IMR-90 (cell line): ENCODE results near the gene MARCO. TPM values are rescaled to one million over a fixed set of nuclear protein-coding genes. Genes with fewer than 3 reads are reported as not detected.

ENCODE experiments used
- ATAC-seq: fragments of 200-7000 bp; cut with Tn5 transposase; 2 replicates; pipeline ENCODE4 v1.9.1; 2020; ENCODE audit warnings: low read depth, mild to moderate bottlenecking, moderate library complexity
- BruUV-seq: library from RNA; stranded (reverse); fragments of 400-500 nt; replicated peaks from 2 replicates; lab custom pipeline; 2021; lab: Mats Ljungman, UMichigan
- CTCF ChIA-PET: fragments of 300-600 bp; formaldehyde crosslinking; extraction: SDS; loops from one replicate; lab custom pipeline; 2021; ENCODE audit warnings: antibody characterized with exemption; lab: Yijun Ruan, JAX
- POLR2A ChIA-PET: fragments of 300-600 bp; sonication (Branson Sonifier 250); formaldehyde crosslinking; loops from one replicate; lab custom pipeline; 2022; ENCODE audit warnings: antibody characterized with exemption; ENCODE audit not compliant: unreplicated experiment; lab: Charles Lee
- DNase-seq: peaks from one replicate; pipeline ENCODE4 v3.0.0; 2013
- H2AFZ ChIP-seq: replicated peaks from 2 replicates; pipeline ENCODE3; 2013; ENCODE audit warnings: low read length, mild to moderate bottlenecking; ENCODE audit not compliant: poor library complexity
- H2AK5ac ChIP-seq: 2 replicates; pipeline ENCODE4 v1.6.1; 2013; ENCODE audit warnings: low read depth, low read length, inconsistent platforms
- H2AK9ac ChIP-seq: replicated peaks from 2 replicates; pipeline ENCODE3; 2013; ENCODE audit warnings: mild to moderate bottlenecking, low read depth, low read length, moderate library complexity; ENCODE audit not compliant: poor library complexity
- H2BK120ac ChIP-seq: 2 replicates; pipeline ENCODE4 v1.6.1; 2013; ENCODE audit warnings: low read depth, low read length, inconsistent platforms
- H2BK15ac ChIP-seq: 3 replicates; pipeline ENCODE4 v1.6.1; 2013; ENCODE audit warnings: low read depth, low read length, inconsistent platforms
- H2BK20ac ChIP-seq: 2 replicates; pipeline ENCODE4 v1.6.1; 2013; ENCODE audit warnings: low read depth, mild to moderate bottlenecking, inconsistent platforms, low read length, moderate library complexity
- H2BK5ac ChIP-seq: 2 replicates; pipeline ENCODE4 v1.6.1; 2013; ENCODE audit warnings: mild to moderate bottlenecking, low read depth, low read length, inconsistent platforms; ENCODE audit not compliant: poor library complexity, severe bottlenecking
- H3K14ac ChIP-seq: replicated peaks from 2 replicates; pipeline ENCODE4 v1.6.1; 2013; ENCODE audit warnings: low read depth, low read length, inconsistent platforms
- H3K18ac ChIP-seq: 2 replicates; pipeline ENCODE4 v1.6.1; 2013; ENCODE audit warnings: low read depth, low read length, control low read depth
- H3K23ac ChIP-seq: 2 replicates; pipeline ENCODE4 v1.6.1; 2013; ENCODE audit warnings: low read depth, low read length, inconsistent platforms
- H3K27ac ChIP-seq: 2 replicates; pipeline ENCODE4 v1.5.1; 2013; ENCODE audit warnings: mild to moderate bottlenecking, control low read depth, low read length; ENCODE audit not compliant: insufficient read depth
- H3K27me3 ChIP-seq: 2 replicates; pipeline ENCODE4 v1.6.1; 2013; ENCODE audit warnings: low read length; ENCODE audit not compliant: control insufficient read depth, insufficient read depth
- H3K36me3 ChIP-seq: 2 replicates; pipeline ENCODE4 v1.6.1; 2013; ENCODE audit warnings: low read length, mixed read lengths; ENCODE audit not compliant: control insufficient read depth, insufficient read depth
- H3K4ac ChIP-seq: 2 replicates; pipeline ENCODE4 v1.6.1; 2013; ENCODE audit warnings: low read depth, low read length, inconsistent platforms
- H3K4me1 ChIP-seq: 2 replicates; pipeline ENCODE4 v1.6.1; 2013; ENCODE audit warnings: low read length, mixed read lengths; ENCODE audit not compliant: control insufficient read depth, insufficient read depth
- H3K4me2 ChIP-seq: 2 replicates; pipeline ENCODE4 v1.6.1; 2013; ENCODE audit warnings: low read depth, mild to moderate bottlenecking, control low read depth, low read length, moderate library complexity
- H3K4me3 ChIP-seq: 2 replicates; pipeline ENCODE4 v1.5.1; 2013; ENCODE audit warnings: low read depth, mild to moderate bottlenecking, control low read depth, low read length, moderate library complexity; ENCODE audit not compliant: insufficient read depth
- H3K56ac ChIP-seq: 2 replicates; pipeline ENCODE4 v1.6.1; 2013; ENCODE audit warnings: low read length, inconsistent platforms; ENCODE audit not compliant: insufficient read depth; ENCODE audit errors: extremely low read depth
- H3K79me1 ChIP-seq, 2 experiments: 2 replicates each; pipeline ENCODE4 v1.6.1; 2013; ENCODE audit warnings: low read length in 2 of 2, inconsistent platforms in 1 of 2, low read depth in 1 of 2
- H3K9ac ChIP-seq: 2 replicates; pipeline ENCODE4 v1.6.1; 2013; ENCODE audit warnings: low read depth, low read length, control low read depth
- H3K9me1 ChIP-seq: 2 replicates; pipeline ENCODE4 v1.6.1; 2013; ENCODE audit warnings: low read length, inconsistent platforms; ENCODE audit not compliant: insufficient read depth
- H3K9me3 ChIP-seq: 2 replicates; pipeline ENCODE4 v1.6.1; 2013; ENCODE audit warnings: low read length; ENCODE audit not compliant: control insufficient read depth, insufficient read depth
- H4K20me1 ChIP-seq: 2 replicates; pipeline ENCODE4 v1.6.1; 2013; ENCODE audit warnings: low read length, inconsistent platforms; ENCODE audit not compliant: insufficient read depth
- H4K5ac ChIP-seq: 2 replicates; pipeline ENCODE4 v1.6.1; 2013; ENCODE audit warnings: mild to moderate bottlenecking, low read depth, low read length, control low read depth
- H4K8ac ChIP-seq, 2 experiments: 2 replicates each; pipeline ENCODE4 v1.6.1; 2013; ENCODE audit warnings: low read depth in 2 of 2, low read length in 2 of 2, control low read depth in 1 of 2, inconsistent platforms in 1 of 2
- H4K91ac ChIP-seq: 2 replicates; pipeline ENCODE4 v1.6.1; 2013; ENCODE audit warnings: low read depth, low read length, inconsistent platforms; ENCODE audit not compliant: insufficient read depth
- CEBPB ChIP-seq: IDR thresholded peaks from 2 replicates; pipeline ENCODE4 v1.6.1; 2012; ENCODE audit warnings: low read depth, low read length, improper control_type of control experiment
- CHD1 ChIP-seq: IDR thresholded peaks from 2 replicates; pipeline ENCODE4 v1.6.1; 2012; ENCODE audit warnings: low read depth, low read length, improper control_type of control experiment
- FOS ChIP-seq: fragments of 150-350 bp; IDR thresholded peaks from 2 replicates; pipeline ENCODE4 v1.6.1; 2016; ENCODE audit warnings: low read depth, low read length
- MAFK ChIP-seq: IDR thresholded peaks from 2 replicates; pipeline ENCODE4 v1.6.1; 2012; ENCODE audit warnings: low read depth, low read length, improper control_type of control experiment
- MAZ ChIP-seq: IDR thresholded peaks from 2 replicates; pipeline ENCODE4 v1.6.1; 2012; ENCODE audit warnings: low read depth, mild to moderate bottlenecking, low read length, improper control_type of control experiment, moderate library complexity, borderline replicate concordance
- MXI1 ChIP-seq: IDR thresholded peaks from 2 replicates; pipeline ENCODE4 v1.6.1; 2012; ENCODE audit warnings: low read depth, mild to moderate bottlenecking, low read length, moderate library complexity, borderline replicate concordance
- NFE2L2 ChIP-seq: fragments of 150-350 bp; IDR thresholded peaks from 2 replicates; pipeline ENCODE4 v1.6.1; 2016; ENCODE audit warnings: low read depth, mild to moderate bottlenecking, low read length
- POLR2A ChIP-seq: IDR thresholded peaks from 2 replicates; pipeline ENCODE4 v1.6.1; 2012; ENCODE audit warnings: mild to moderate bottlenecking, low read depth, low read length
- RCOR1 ChIP-seq: IDR thresholded peaks from 2 replicates; pipeline ENCODE4 v1.6.1; 2012; ENCODE audit warnings: mild to moderate bottlenecking, low read length, improper control_type of control experiment; ENCODE audit not compliant: insufficient replicate concordance
- RFX5 ChIP-seq: IDR thresholded peaks from 2 replicates; pipeline ENCODE4 v1.8.0; 2012; ENCODE audit warnings: low read depth, mild to moderate bottlenecking, low read length, moderate library complexity
- SMC3 ChIP-seq: fragments of 150-350 bp; IDR thresholded peaks from 2 replicates; pipeline ENCODE4 v1.6.1; 2016; ENCODE audit warnings: low read depth, mild to moderate bottlenecking, antibody characterized with exemption, low read length, moderate library complexity
- WGBS, 2 experiments: methylation state at CpG; one replicate each; pipeline versions ENCODE4 v1.1.5 to v1.1.7; 2013; ENCODE audit warnings: missing lambda C conversion rate in 2 of 2; ENCODE audit not compliant: insufficient read length in 1 of 2; ENCODE audit errors: extremely low coverage in 2 of 2; 5-methylcytosine and 5-hydroxymethylcytosine counted together
- dilution Hi-C: fragments of 300-500 bp; cut with HindIII; formaldehyde crosslinking; loops from one replicate; pipeline ENCODE4 v1.14.3; 2018; ENCODE audit warnings: low sequenced_read_pairs; ENCODE audit not compliant: unreplicated experiment
- in situ Hi-C: fragments of 300-500 bp; cut with MboI; formaldehyde crosslinking; loops from 3 replicates; pipeline ENCODE4 v1.14.3; 2019; ENCODE audit warnings: low sequenced_read_pairs, inconsistent platforms, mixed read lengths
- intact Hi-C: fragments of 100-400 bp; cut with micrococcal nuclease; formaldehyde crosslinking; loops from 2 replicates; pipeline ENCODE4 v1.10.0; 2022
- polyA plus RNA-seq, 3 experiments: library from polyadenylated mRNA; depleted of rRNA; stranded (reverse); fragments of >200 nt; gene quantifications; 2 replicates each; pipeline ENCODE4 v1.2.3, GENCODE V29; 2012; ENCODE audit warnings: low replicate concordance in 1 of 3
- total RNA-seq: library from RNA; depleted of rRNA; stranded (reverse); fragments of >200 nt; gene quantifications from 2 replicates; pipeline ENCODE4 v1.2.3, GENCODE V29; 2012
- TF ChIP-seq, protein P1 (sequence below): fragments of 150-350 bp; IDR thresholded peaks from 2 replicates; pipeline ENCODE4 v1.6.1; 2017; ENCODE audit warnings: mild to moderate bottlenecking, antibody characterized with exemption, low read length, low read depth
- TF ChIP-seq, protein P2 (sequence below): fragments of 150-350 bp; IDR thresholded peaks from 2 replicates; pipeline ENCODE4 v1.6.1; 2016; ENCODE audit warnings: low read depth, mild to moderate bottlenecking, low read length, moderate library complexity, borderline replicate concordance

The MARCO gene
- total and polyA plus RNA-seq, 2 of the 4 experiments (the other 2 are of a cell fraction), result not detected

DNA sequence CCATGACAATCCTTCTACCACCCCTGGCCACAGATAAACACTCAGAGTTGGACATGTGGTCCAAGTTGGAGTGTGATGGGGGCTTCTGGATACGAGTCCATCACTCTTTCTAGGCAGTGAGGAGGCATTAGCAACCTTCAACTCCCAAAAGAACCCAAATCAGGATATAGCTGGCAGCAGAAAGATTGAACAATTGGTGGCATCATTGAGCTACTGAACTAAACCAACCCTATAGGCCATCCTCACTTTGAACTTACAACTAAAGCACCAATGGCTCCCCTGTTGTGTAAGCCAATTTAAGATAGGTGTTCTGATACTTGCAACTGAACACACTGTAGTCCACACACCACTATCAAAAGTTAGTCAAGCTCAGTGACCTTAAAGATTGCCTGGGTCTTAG, 24.0 kb upstream of the MARCO start:
- Histone ChIP-seq H2BK20ac (no peak overlapping the region), H3K9me1 (no peaks in the 10 kb centered on the region), H3K4ac (no peak overlapping the region), H3K27ac (no peak overlapping the region), H3K4me2 (no peak overlapping the region), H2BK15ac (no peak overlapping the region), H2BK120ac (no peak overlapping the region), H3K18ac (no peak overlapping the region), H3K9ac (no peak overlapping the region), H2AFZ (no peak overlapping the region), H3K23ac (no peak overlapping the region), H2AK9ac (no peak overlapping the region), H3K9me3 (no peaks in the 10 kb centered on the region), H3K27me3 (no peaks in the 10 kb centered on the region), H4K8ac (no peak overlapping the region), H3K4me1 (no peaks in the 10 kb centered on the region), H2AK5ac (no peak overlapping the region), H4K91ac (no peak overlapping the region), H4K20me1 (no peaks in the 10 kb centered on the region), H4K5ac (no peak overlapping the region), H3K36me3 (no peaks in the 10 kb centered on the region), H3K14ac (no peak overlapping the region), H2BK5ac (no peak overlapping the region), H3K4me3 (no peak overlapping the region), H3K79me1 (no peaks in the 10 kb centered on the region), H3K56ac (no peak overlapping the region)
- no peak for ATAC-seq
- intact Hi-C loops (no loop called here), dilution Hi-C loops (no loop called here), in situ Hi-C loops (no loop called here)
- DNase-seq, result no peak
- POLR2A ChIA-PET, result no interaction called here
- WGBS, 2 experiments, result no CpG with 5 or more reads among the region's 1 CpG
- TF ChIP-seq SMC3, result no peak
- no peak for TF ChIP-seq NFE2L2
- TF ChIP-seq CEBPB, result no peak
- no peak for TF ChIP-seq FOS
- TF ChIP-seq, protein P1, sequence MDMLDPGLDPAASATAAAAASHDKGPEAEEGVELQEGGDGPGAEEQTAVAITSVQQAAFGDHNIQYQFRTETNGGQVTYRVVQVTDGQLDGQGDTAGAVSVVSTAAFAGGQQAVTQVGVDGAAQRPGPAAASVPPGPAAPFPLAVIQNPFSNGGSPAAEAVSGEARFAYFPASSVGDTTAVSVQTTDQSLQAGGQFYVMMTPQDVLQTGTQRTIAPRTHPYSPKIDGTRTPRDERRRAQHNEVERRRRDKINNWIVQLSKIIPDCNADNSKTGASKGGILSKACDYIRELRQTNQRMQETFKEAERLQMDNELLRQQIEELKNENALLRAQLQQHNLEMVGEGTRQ, result no peak
- TF ChIP-seq, protein P2, sequence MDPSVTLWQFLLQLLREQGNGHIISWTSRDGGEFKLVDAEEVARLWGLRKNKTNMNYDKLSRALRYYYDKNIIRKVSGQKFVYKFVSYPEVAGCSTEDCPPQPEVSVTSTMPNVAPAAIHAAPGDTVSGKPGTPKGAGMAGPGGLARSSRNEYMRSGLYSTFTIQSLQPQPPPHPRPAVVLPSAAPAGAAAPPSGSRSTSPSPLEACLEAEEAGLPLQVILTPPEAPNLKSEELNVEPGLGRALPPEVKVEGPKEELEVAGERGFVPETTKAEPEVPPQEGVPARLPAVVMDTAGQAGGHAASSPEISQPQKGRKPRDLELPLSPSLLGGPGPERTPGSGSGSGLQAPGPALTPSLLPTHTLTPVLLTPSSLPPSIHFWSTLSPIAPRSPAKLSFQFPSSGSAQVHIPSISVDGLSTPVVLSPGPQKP, result no peak
- TF ChIP-seq POLR2A, result no peak
- no peak for TF ChIP-seq MAFK
- TF ChIP-seq MXI1, result no peak
- no peak for TF ChIP-seq CHD1
- TF ChIP-seq RFX5, result no peak
- no peak for TF ChIP-seq RCOR1
- TF ChIP-seq MAZ, result no peak
- no TSS peak for BruUV-seq
- CTCF ChIA-PET, result interaction anchor here (0.5 kb wide), 1 partner anchor 378 kb away, joined by 5 read pairs; no protein-coding TSS in a partner anchor
